Ovary (tissue), 9 donors: ENCODE measurements around the gene KLHL18. TPM values are rescaled to one million over a fixed set of nuclear protein-coding genes. Genes with fewer than 3 reads are reported as not detected.
"Not testable (repeated sequence)": the region's sequence is repeated elsewhere in the genome, so short reads cannot be mapped to it uniquely, and the experiment has no call there.

Experiments
- DNase-seq, 5 donors: peaks; one replicate each; pipeline ENCODE4 v3.0.0-alpha.2; 2019 to 2020
- H3K27ac ChIP-seq, 2 donors: fragments of 200-600 bp; one replicate each; pipeline versions ENCODE4 v1.5.1 to v1.8.0; 2019 to 2022
- H3K27me3 ChIP-seq: fragments of 200-600 bp; one replicate; pipeline ENCODE4 v1.8.0; 2022
- H3K36me3 ChIP-seq: fragments of 200-600 bp; sonication (generic); one replicate; pipeline ENCODE4 v1.5.1; 2019
- H3K4me1 ChIP-seq: one replicate; pipeline ENCODE4 v1.8.1; 2013; ENCODE audit warnings: mild to moderate bottlenecking, moderate library complexity; ENCODE audit not compliant: insufficient read depth
- H3K4me3 ChIP-seq: fragments of 200-600 bp; sonication (generic); one replicate; pipeline ENCODE4 v1.5.1; 2017
- H3K9me3 ChIP-seq, 2 donors: fragments of 200-600 bp in 1 of 2; sonication (generic) in 1 of 2; one replicate each; pipeline versions ENCODE4 v1.5.1 to v1.8.1; 2013 to 2019; ENCODE audit warnings: mild to moderate bottlenecking in 1 of 2, moderate library complexity in 1 of 2
- CTCF ChIP-seq, 3 donors: fragments of 450-650 bp in 2 of 3; fragments of 200-600 bp in 1 of 3; IDR thresholded peaks; one replicate each; pipeline versions ENCODE4 v1.5.1 to v1.8.0; 2016 to 2022; ENCODE audit warnings: antibody characterized with exemption in 3 of 3, mild to moderate bottlenecking in 1 of 3
- EP300 ChIP-seq: sonication (generic); formaldehyde crosslinking; IDR thresholded peaks from one replicate; pipeline ENCODE4 v1.6.1; 2017; ENCODE audit warnings: antibody characterized with exemption
- POLR2A ChIP-seq: fragments of 450-650 bp; IDR thresholded peaks from one replicate; pipeline ENCODE4 v1.6.1; 2017; ENCODE audit warnings: antibody characterized with exemption, mild to moderate bottlenecking, moderate library complexity
- WGBS, 3 donors: extraction: QIAGEN DNeasy Blood & Tissue Kit in 1 of 3; methylation state at CpG; one replicate each; pipeline versions ENCODE4 v1.1.5 to v1.1.7; 2013 to 2017; 5-methylcytosine and 5-hydroxymethylcytosine counted together
- intact Hi-C, 4 donors: fragments of 100-400 bp; cut with DNase I; formaldehyde crosslinking; loops; one replicate each; pipeline versions ENCODE4 v1.11.0 to v1.15.1; 2022 to 2023
- polyA plus RNA-seq, 2 donors: library from polyadenylated mRNA; stranded (reverse); fragments of 200-250 nt in 1 of 2; fragments of 350-450 nt in 1 of 2; fragmentation: Illumina TruSeq in 1 of 2; extraction: RNeasy Lipid Tissue Mini Kit (QIAGEN cat#74804) in 1 of 2; gene quantifications; one replicate each; pipeline ENCODE4 v1.2.3, GENCODE V29; 2013 to 2014
- total RNA-seq, 7 donors: library from RNA; depleted of rRNA in 2 of 7; stranded (reverse); fragments of >200 nt in 2 of 7; fragmentation: NEBNext Ultra II Directional in 3 of 7; extraction: Animal tissue kit (Norgen Biotek cat#: 25700) in 3 of 7; gene quantifications; one replicate each; pipeline versions ENCODE4 v1.1.0 to v1.2.4, GENCODE V29; 2016 to 2023
- donor health status: DM: no; HTN: no; CAD: no; lungs with moderate emphysema.
- donor health status: DM: no; HTN: no; CAD: no.
- donor health status: Bipolar disorder and iron deficiency.
- donor health status: DM: yes; HTN: yes; CAD: no.
- donor health status: DM: no; HTN: no; CAD: no.
- donor health status: DM: yes; HTN: yes; CAD: no.

KLHL18 gene
- total and polyA plus RNA-seq, 9 donors, result 6.2 to 23.7 (median 13.5) TPM

DNA sequence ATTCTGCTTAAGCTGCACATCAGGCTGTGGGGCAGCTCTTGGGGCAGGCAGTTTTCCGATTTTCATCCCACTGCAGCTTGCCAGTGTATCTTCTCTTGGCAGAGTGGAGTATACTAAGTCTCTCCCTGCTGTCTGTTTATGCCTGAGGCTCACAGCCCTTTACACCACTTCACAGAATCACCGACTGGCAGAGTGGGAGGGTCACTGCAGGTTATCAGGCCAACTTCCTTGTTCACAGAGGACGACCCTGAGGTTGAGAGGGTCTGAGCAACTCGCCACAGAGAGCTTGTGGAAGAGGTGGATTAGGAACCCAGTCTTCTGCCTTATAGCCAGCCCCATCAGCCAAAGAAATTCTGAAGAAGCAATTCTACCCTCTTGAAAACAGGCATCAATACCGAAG is 31.1 kb upstream of the KLHL18 start:
- no peak overlapping the region for H3K27ac ChIP-seq
- intact Hi-C loops, result no loop called here
- no peaks in the 10 kb centered on the region for H3K27me3 ChIP-seq
- H3K4me3 ChIP-seq, result no peak overlapping the region
- no peak for DNase-seq
- WGBS, 3 donors, result 42 to 66% (median 48%) methylated on average over 5 of the region's 5 CpGs
- no peaks in the 10 kb centered on the region for H3K36me3 ChIP-seq
- TF ChIP-seq POLR2A (no peak), EP300 (no peak), CTCF (IDR thresholded peaks at IDR 0.05) (no peak)
- no peaks in the 10 kb centered on the region for H3K9me3 ChIP-seq
- H3K4me1 ChIP-seq, result no peaks in the 10 kb centered on the region

- intact Hi-C loops, H3K27ac ChIP-seq, H3K4me3 ChIP-seq, H3K36me3 ChIP-seq, H3K9me3 ChIP-seq, H3K27me3 ChIP-seq, H3K4me1 ChIP-seq: not testable (repeated sequence)
- WGBS, 3 donors, result 85 to 91% (median 90%) methylated on average over 10 to 19 of the region's 25 CpGs
- DNase-seq, result peak in 1 of 5 donors; percentile 18
These were observed 26.4 kb upstream of the KLHL18 start for GRCh38 chr3:47256331-47256730.

GRCh38 chr3:47259114-47259513 is 23.6 kb upstream of the KLHL18 start:
- peak in 1 of 5 donors; percentile 11 for DNase-seq
- WGBS, 3 donors, result 87 to 99% (median 89%) methylated on average over 3 of the region's 3 CpGs
- no peak overlapping the region for H3K4me3 ChIP-seq
- H3K27ac ChIP-seq, result no peak overlapping the region
- no peaks in the 10 kb centered on the region for H3K9me3 ChIP-seq
- intact Hi-C loops, result no loop called here
- no peaks in the 10 kb centered on the region for H3K36me3 ChIP-seq
- no peak for TF ChIP-seq CTCF (IDR thresholded peaks at IDR 0.05)
- TF ChIP-seq POLR2A, result no peak
- TF ChIP-seq EP300, result no peak
- H3K27me3 ChIP-seq, result no peaks in the 10 kb centered on the region
- no peaks in the 10 kb centered on the region for H3K4me1 ChIP-seq

DNA sequence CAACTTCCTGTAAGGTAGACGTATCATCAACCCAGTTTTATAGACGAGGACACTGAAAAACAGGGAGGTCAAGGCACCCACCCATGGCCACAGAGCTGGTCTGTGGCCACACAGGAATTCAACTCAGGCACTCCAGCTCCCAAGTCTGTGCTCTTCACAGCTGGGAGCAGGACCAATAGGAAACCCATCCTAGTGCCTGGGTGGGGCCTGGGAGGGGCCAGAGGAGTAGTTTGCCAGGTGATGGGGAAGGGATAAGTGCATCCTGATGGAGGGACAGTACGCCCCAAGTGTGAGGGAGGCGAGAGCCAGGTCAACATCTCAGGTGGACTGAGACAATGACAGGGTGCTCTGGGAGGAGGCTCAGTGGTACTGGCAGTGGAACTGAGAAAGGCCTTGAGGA is 22.1 kb upstream of the KLHL18 start:
- intact Hi-C loops, result no loop called here
- Histone ChIP-seq H3K4me3 (no peak overlapping the region), H3K27me3 (no peaks in the 10 kb centered on the region), H3K4me1 (no peaks in the 10 kb centered on the region), H3K36me3 (no peaks in the 10 kb centered on the region), H3K9me3 (no peaks in the 10 kb centered on the region), H3K27ac (no peak overlapping the region)
- 87 to 89% (median 89%) methylated on average over 4 of the region's 4 CpGs for WGBS, 3 donors
- peak in 1 of 5 donors; percentile 9 for DNase-seq
- TF ChIP-seq POLR2A (no peak), EP300 (no peak), CTCF (IDR thresholded peaks at IDR 0.05) (no peak)

DNA sequence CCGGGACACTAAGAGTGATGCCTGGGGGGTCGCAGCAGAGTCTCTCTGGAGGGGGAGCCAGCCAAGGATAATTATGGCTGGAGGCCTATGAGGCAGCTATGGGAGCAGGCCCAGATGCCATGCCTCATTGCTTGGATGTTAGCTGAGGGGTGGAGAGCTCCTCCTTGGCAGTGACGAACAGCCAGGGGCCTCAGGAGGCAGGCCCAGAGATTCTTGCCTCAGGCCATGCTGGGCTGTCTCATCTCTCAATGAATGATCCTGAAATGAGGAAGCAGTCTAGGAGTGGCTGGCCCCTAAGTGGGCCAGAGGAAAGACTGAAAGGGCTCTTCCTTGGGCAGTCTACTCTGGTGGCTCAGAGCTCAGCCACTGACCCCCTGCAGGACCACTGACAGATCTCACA is 21.4 kb upstream of the KLHL18 start:
- 85 to 89% (median 89%) methylated on average over 3 of the region's 3 CpGs for WGBS, 3 donors
- intact Hi-C loops, result no loop called here
- no peak overlapping the region for H3K27ac ChIP-seq
- H3K27me3 ChIP-seq, result no peaks in the 10 kb centered on the region
- H3K36me3 ChIP-seq, result no peaks in the 10 kb centered on the region
- peak in 1 of 5 donors; percentile 5 for DNase-seq
- H3K9me3 ChIP-seq, result no peaks in the 10 kb centered on the region
- H3K4me1 ChIP-seq, result no peaks in the 10 kb centered on the region
- TF ChIP-seq POLR2A, result no peak
- no peak for TF ChIP-seq CTCF (IDR thresholded peaks at IDR 0.05)
- H3K4me3 ChIP-seq, result no peak overlapping the region
